GM12878 (cell line): ENCODE results near the gene FDXACB1. TPM values are rescaled to one million over a fixed set of nuclear protein-coding genes. Genes with fewer than 3 reads are reported as not detected.

ENCODE experiments used
- ATAC-seq: fragments of 200-7000 bp; cut with Tn5 transposase; 3 replicates; pipeline ENCODE4 v1.9.1; 2020; ENCODE audit warnings: mild to moderate bottlenecking, moderate library complexity
- BruUV-seq: library from RNA; stranded (reverse); fragments of 400-500 nt; replicated peaks from 2 replicates; lab custom pipeline; 2021; lab: Mats Ljungman, UMichigan
- CTCF ChIA-PET: fragments of 300-600 bp; sonication (Branson Sonifier 250); formaldehyde crosslinking; extraction: SDS; loops from one replicate; lab custom pipeline; 2021; ENCODE audit warnings: inconsistent platforms; lab: Yijun Ruan, JAX
- POLR2A ChIA-PET: fragments of 350-600 bp; formaldehyde crosslinking; extraction: SDS; loops from one replicate; lab custom pipeline; 2021; ENCODE audit warnings: inconsistent platforms; lab: Charles Lee
- RAD21 ChIA-PET: fragments of 300-600 bp; sonication (Branson Sonifier 250); formaldehyde crosslinking; loops from one replicate; lab custom pipeline; 2023; ENCODE audit warnings: antibody characterized with exemption; ENCODE audit not compliant: unreplicated experiment; lab: Charles Lee
- SMC1A ChIA-PET: fragments of 300-600 bp; sonication (Branson Sonifier 250); formaldehyde crosslinking; loops from one replicate; lab custom pipeline; 2023; ENCODE audit not compliant: unreplicated experiment, uncharacterized antibody; lab: Charles Lee
- DNase-seq: peaks from one replicate; pipeline ENCODE4 v3.0.0-alpha.2; 2011; ENCODE audit warnings: low read depth, low spot score
- FAIRE-seq: peaks from 3 replicates; lab custom pipeline; 2011; peaks lifted over from hg19 to GRCh38; lab: Jason Lieb, UNC
- H2AFZ ChIP-seq: 2 replicates; pipeline ENCODE4 v1.6.0; 2011; ENCODE audit warnings: low read depth, low read length, control low read depth; ENCODE audit not compliant: control insufficient read depth
- H3K27ac ChIP-seq: 2 replicates; pipeline ENCODE4 v1.5.1; 2011; ENCODE audit warnings: control low read depth; ENCODE audit not compliant: control insufficient read depth, insufficient read depth
- H3K27me3 ChIP-seq, 2 experiments: replicated peaks in 1 of 2; 2 replicates each; pipeline versions ENCODE4 v1.6.0 to v1.6.1; 2011; ENCODE audit warnings: low read length in 1 of 2; ENCODE audit not compliant: control insufficient read depth in 2 of 2, insufficient read depth in 2 of 2
- H3K36me3 ChIP-seq, 2 experiments: 2 replicates each; pipeline ENCODE4 v1.5.1; 2011; ENCODE audit warnings: low read length in 1 of 2; ENCODE audit not compliant: control insufficient read depth in 2 of 2, insufficient read depth in 2 of 2
- H3K4me1 ChIP-seq: 2 replicates; pipeline ENCODE4 v1.6.1; 2011; ENCODE audit warnings: mild to moderate bottlenecking, low read length, moderate library complexity, mixed read lengths; ENCODE audit not compliant: control insufficient read depth, insufficient read depth
- H3K4me2 ChIP-seq: 2 replicates; pipeline ENCODE4 v1.6.0; 2011; ENCODE audit warnings: control low read depth; ENCODE audit not compliant: control insufficient read depth, insufficient read depth
- H3K4me3 ChIP-seq: fragments of 200-600 bp; sonication (generic); 2 replicates; pipeline ENCODE4 v1.5.1; 2016
- H3K79me2 ChIP-seq: 2 replicates; pipeline ENCODE4 v1.6.0; 2011; ENCODE audit warnings: low read length; ENCODE audit not compliant: control insufficient read depth, insufficient read depth
- H3K9ac ChIP-seq: 2 replicates; pipeline ENCODE4 v1.8.0; 2011; ENCODE audit warnings: low read length, control low read depth, mixed read lengths; ENCODE audit not compliant: control insufficient read depth, insufficient read depth
- H3K9me3 ChIP-seq: replicated peaks from 3 replicates; pipeline ENCODE4 v1.5.1; 2011; ENCODE audit warnings: mild to moderate bottlenecking, low read length; ENCODE audit not compliant: control insufficient read depth, insufficient read depth
- H4K20me1 ChIP-seq: 2 replicates; pipeline ENCODE4 v1.6.0; 2011; ENCODE audit not compliant: control insufficient read depth, insufficient read depth
- BACH1 ChIP-seq: fragments of 450-650 bp; IDR thresholded peaks from 2 replicates; pipeline ENCODE4 v1.6.1; 2017; ENCODE audit warnings: mild to moderate bottlenecking, borderline replicate concordance
- CHD1 ChIP-seq: IDR thresholded peaks from 2 replicates; pipeline ENCODE4 v1.6.1; 2012; ENCODE audit warnings: low read depth, low read length, improper control_type of control experiment
- HDGF ChIP-seq: fragments of 450-650 bp; IDR thresholded peaks from 2 replicates; pipeline ENCODE4 v1.6.1; 2016; ENCODE audit warnings: antibody characterized with exemption
- NFXL1 ChIP-seq: fragments of 450-650 bp; IDR thresholded peaks from 2 replicates; pipeline ENCODE4 v1.6.1; 2017; ENCODE audit warnings: antibody characterized with exemption, mild to moderate bottlenecking, borderline replicate concordance
- WGBS: methylation state at CpG from one replicate; pipeline ENCODE4 v1.1.6; 2016; ENCODE audit warnings: low lambda C conversion rate; ENCODE audit not compliant: insufficient replicate concordance, insufficient coverage; ENCODE audit errors: missing lambda C conversion rate; 5-methylcytosine and 5-hydroxymethylcytosine counted together
- in situ Hi-C: fragments of 300-500 bp; cut with MboI; formaldehyde crosslinking; loops from 9 replicates; pipeline ENCODE4 v1.14.3; 2018; ENCODE audit warnings: mixed read lengths
- intact Hi-C: fragments of 100-400 bp; cut with micrococcal nuclease; formaldehyde crosslinking; loops from one replicate; pipeline ENCODE4 v1.14.2; 2022; ENCODE audit not compliant: unreplicated experiment
- polyA plus RNA-seq, 11 experiments: library from polyadenylated mRNA; depleted of rRNA in 4 of 11; unstranded in 6 of 11; stranded (reverse) in 5 of 11; fragments of >200 nt; fragmentation: Nextera tagmentation in 4 of 11; fragmentation: Illumina TruSeq in 1 of 11; extraction: Ambion mirVana in 4 of 11; extraction: Trizol in 1 of 11; gene quantifications; 1 replicate in 1 of 11; 2 replicates in 10 of 11; pipeline versions ENCODE4 v1.2.1 to v1.2.3, GENCODE V29; 2011 to 2016; ENCODE audit warnings: inconsistent platforms in 2 of 11, missing spikeins in 2 of 11, low read depth in 1 of 11
- small RNA-seq: library from RNA; depleted of rRNA; stranded (forward); fragments of <200 nt; gene quantifications from one replicate; pipeline ENCODE3, GENCODE V24; 2014
- total RNA-seq, 4 experiments: library from RNA; depleted of rRNA in 3 of 4; stranded (reverse); fragments of >200 nt in 3 of 4; fragmentation: Illumina TruSeq in 1 of 4; extraction: Trizol in 1 of 4; gene quantifications; 2 replicates each; pipeline versions ENCODE4 v1.2.1 to v1.2.3, GENCODE V29; 2013 to 2021
- TF ChIP-seq, protein P1 (sequence below): fragments of 450-650 bp; IDR thresholded peaks from 2 replicates; pipeline ENCODE4 v1.6.1; 2017; ENCODE audit warnings: borderline replicate concordance

Gene FDXACB1
- total and polyA plus RNA-seq, 10 of the 15 experiments (the other 5 are each of a cell fraction or from before 2014, with no cell fraction given), result 7.4 to 13.3 (median 9.7) TPM

DNA sequence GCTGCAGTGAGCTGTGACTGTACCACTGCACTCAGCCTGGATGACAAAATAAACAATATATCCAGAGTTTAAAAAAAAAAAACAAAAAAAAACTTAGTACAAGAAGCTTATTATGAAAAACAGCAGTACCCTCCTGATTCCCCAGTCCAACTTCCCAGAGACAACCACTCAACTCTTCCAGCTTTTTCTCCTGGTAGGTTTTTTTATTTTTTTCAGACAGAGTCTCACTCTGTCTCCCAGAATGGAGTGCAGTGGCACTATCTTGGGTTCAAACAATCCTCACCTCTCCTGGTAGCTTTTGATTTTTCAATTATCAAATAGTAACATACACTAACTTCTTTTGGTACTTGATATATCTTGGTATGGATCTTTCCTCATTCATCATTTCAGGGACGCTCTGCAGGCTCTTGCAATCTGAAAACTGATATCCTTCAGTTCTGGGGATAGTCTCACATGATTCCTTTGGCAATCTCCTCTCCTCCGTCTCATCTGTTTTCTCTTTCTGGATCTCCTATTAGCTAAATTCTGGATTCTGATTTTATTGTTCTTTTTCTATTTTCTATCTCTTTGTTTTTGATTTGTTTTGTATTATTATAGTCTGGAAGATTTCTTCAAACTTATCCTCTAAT lies 52.5 kb downstream of the FDXACB1 start:
- H3K27ac ChIP-seq, result no peak overlapping the region
- TF ChIP-seq HDGF, result no peak
- TF ChIP-seq CHD1, result no peak
- TF ChIP-seq, protein P1, sequence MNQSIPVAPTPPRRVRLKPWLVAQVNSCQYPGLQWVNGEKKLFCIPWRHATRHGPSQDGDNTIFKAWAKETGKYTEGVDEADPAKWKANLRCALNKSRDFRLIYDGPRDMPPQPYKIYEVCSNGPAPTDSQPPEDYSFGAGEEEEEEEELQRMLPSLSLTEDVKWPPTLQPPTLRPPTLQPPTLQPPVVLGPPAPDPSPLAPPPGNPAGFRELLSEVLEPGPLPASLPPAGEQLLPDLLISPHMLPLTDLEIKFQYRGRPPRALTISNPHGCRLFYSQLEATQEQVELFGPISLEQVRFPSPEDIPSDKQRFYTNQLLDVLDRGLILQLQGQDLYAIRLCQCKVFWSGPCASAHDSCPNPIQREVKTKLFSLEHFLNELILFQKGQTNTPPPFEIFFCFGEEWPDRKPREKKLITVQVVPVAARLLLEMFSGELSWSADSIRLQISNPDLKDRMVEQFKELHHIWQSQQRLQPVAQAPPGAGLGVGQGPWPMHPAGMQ, result no peak
- no peak for TF ChIP-seq BACH1
- TF ChIP-seq NFXL1, result no peak
- 100% methylated on average over 2 of the region's 2 CpGs for WGBS
- no peaks in the 10 kb centered on the region for H4K20me1 ChIP-seq
- no peak overlapping the region for H3K9ac ChIP-seq
- no peak overlapping the region for H3K4me3 ChIP-seq
- no peak overlapping the region for H3K4me2 ChIP-seq
- no peak for ATAC-seq
- peaks cover 17% of the 10 kb centered on the region for H3K4me1 ChIP-seq
- SMC1A ChIA-PET, result interaction anchor here (1.4 to 1.7 kb wide), 3 partner anchors 10 to 61 kb away, joined by 3 to 9 read pairs (median 5); no protein-coding TSS in a partner anchor
- peaks cover 0 to 2% of the 10 kb centered on the region in 2 experiments; a peak in 2 of 4 replicates for H3K36me3 ChIP-seq
- no peaks in the 10 kb centered on the region for H3K9me3 ChIP-seq
- H3K27me3 ChIP-seq, result no peaks in the 10 kb centered on the region
- no peak for FAIRE-seq
- POLR2A ChIA-PET, result no interaction called here
- DNase-seq, result no peak
- H3K79me2 ChIP-seq, result no peaks in the 10 kb centered on the region
- intact Hi-C loops, result no loop called here
- CTCF ChIA-PET, result interaction anchor here (0.7 to 1.6 kb wide), 6 partner anchors 15 to 1001 kb away, joined by 3 to 6 read pairs (median 4); no protein-coding TSS in a partner anchor
- in situ Hi-C loops, result no loop called here
- RAD21 ChIA-PET, result no interaction called here
- no TSS peak for BruUV-seq
- H2AFZ ChIP-seq, result no peak overlapping the region

Small RNA genes within 50 kb of the gene (small RNA-seq; reads per million reads assigned to genes)
- not detected for gene C11orf52
- gene GNG5P3, result not detected
- gene RNA5SP351, result 0.12 reads per million
- 0.16 reads per million for gene RPL37AP8

Other genes starting within 250 kb of the FDXACB1 start
Only the 7 nearest of the 12 such genes appear.
- gene PPP2R1B, start 112.8 kb downstream of the FDXACB1 start, total RNA-seq (2014; rRNA removed), result 33.9 and 39.5 TPM in 2 replicates
- gene PPP2R1B, start 112.8 kb downstream of the FDXACB1 start, total RNA-seq (2014; rRNA removed; fragmentation: Illumina TruSeq; extraction: Trizol), result 27.6 and 27.8 TPM in 2 replicates
- 47.3 and 49.1 TPM in 2 replicates for gene PPP2R1B, start 112.8 kb downstream of the FDXACB1 start, total RNA-seq (2021)
- 45.1 and 45.9 TPM in 2 replicates for gene PPP2R1B, start 112.8 kb downstream of the FDXACB1 start, polyA plus RNA-seq (2011; rRNA removed)
- 34.4 and 36.1 TPM in 2 replicates for gene PPP2R1B, start 112.8 kb downstream of the FDXACB1 start, polyA plus RNA-seq (2014; fragmentation: Illumina TruSeq; extraction: Trizol)
- gene PPP2R1B, start 112.8 kb downstream of the FDXACB1 start, polyA plus RNA-seq (2014; fragmentation: Nextera tagmentation; extraction: Ambion mirVana), result 10 to 100 TPM; 28.5 to 37.0 TPM
- gene PPP2R1B, start 112.8 kb downstream of the FDXACB1 start, polyA plus RNA-seq (2014; rRNA removed), result 26.6 and 27.3 TPM in 2 replicates
- 10 to 100 TPM; 63.4 to 68.2 TPM for gene PPP2R1B, start 112.8 kb downstream of the FDXACB1 start, polyA plus RNA-seq (2016; fragmentation: Nextera tagmentation; extraction: Ambion mirVana)
- gene ALG9, start 7.6 kb downstream of the FDXACB1 start, total RNA-seq (2014; rRNA removed), result 26.8 and 31.0 TPM in 2 replicates
- gene ALG9, start 7.6 kb downstream of the FDXACB1 start, total RNA-seq (2014; rRNA removed; fragmentation: Illumina TruSeq; extraction: Trizol), result 25.4 and 27.4 TPM in 2 replicates
- gene ALG9, start 7.6 kb downstream of the FDXACB1 start, total RNA-seq (2021), result 22.5 and 22.7 TPM in 2 replicates
- 41.6 and 44.5 TPM in 2 replicates for gene ALG9, start 7.6 kb downstream of the FDXACB1 start, polyA plus RNA-seq (2011; rRNA removed)
- gene ALG9, start 7.6 kb downstream of the FDXACB1 start, polyA plus RNA-seq (2014; fragmentation: Illumina TruSeq; extraction: Trizol), result 33.4 and 40.3 TPM in 2 replicates
- gene ALG9, start 7.6 kb downstream of the FDXACB1 start, polyA plus RNA-seq (2014; fragmentation: Nextera tagmentation; extraction: Ambion mirVana), result 10 to 100 TPM; 10.8 to 22.1 TPM
- 20.3 and 23.5 TPM in 2 replicates for gene ALG9, start 7.6 kb downstream of the FDXACB1 start, polyA plus RNA-seq (2014; rRNA removed)
- 10 to 100 TPM; 25.4 to 25.6 TPM for gene ALG9, start 7.6 kb downstream of the FDXACB1 start, polyA plus RNA-seq (2016; fragmentation: Nextera tagmentation; extraction: Ambion mirVana)
- gene CFAP68, start 376 bp upstream of the FDXACB1 start, total RNA-seq (2014; rRNA removed), result 36.0 and 39.7 TPM in 2 replicates
- 54.2 and 62.3 TPM in 2 replicates for gene CFAP68, start 376 bp upstream of the FDXACB1 start, total RNA-seq (2014; rRNA removed; fragmentation: Illumina TruSeq; extraction: Trizol)
- 32.5 and 35.7 TPM in 2 replicates for gene CFAP68, start 376 bp upstream of the FDXACB1 start, total RNA-seq (2021)
- gene CFAP68, start 376 bp upstream of the FDXACB1 start, polyA plus RNA-seq (2011; rRNA removed), result 78.1 and 97.3 TPM in 2 replicates
- 84.4 and 108 TPM in 2 replicates for gene CFAP68, start 376 bp upstream of the FDXACB1 start, polyA plus RNA-seq (2014; fragmentation: Illumina TruSeq; extraction: Trizol)
- 10 to 100 TPM; 72.7 to 83.7 TPM for gene CFAP68, start 376 bp upstream of the FDXACB1 start, polyA plus RNA-seq (2014; fragmentation: Nextera tagmentation; extraction: Ambion mirVana)
- gene CFAP68, start 376 bp upstream of the FDXACB1 start, polyA plus RNA-seq (2014; rRNA removed), result 53.2 and 65.9 TPM in 2 replicates
- 10 to 100 TPM; 60.7 to 61.8 TPM for gene CFAP68, start 376 bp upstream of the FDXACB1 start, polyA plus RNA-seq (2016; fragmentation: Nextera tagmentation; extraction: Ambion mirVana)
- gene CRYAB, start 32.6 kb upstream of the FDXACB1 start, total RNA-seq (2014; rRNA removed), result not detected in 2 replicates
- gene CRYAB, start 32.6 kb upstream of the FDXACB1 start, total RNA-seq (2014; rRNA removed; fragmentation: Illumina TruSeq; extraction: Trizol), result not detected in 2 replicates
- gene CRYAB, start 32.6 kb upstream of the FDXACB1 start, total RNA-seq (2021), result not detected in 2 replicates
- not detected in 2 replicates for gene CRYAB, start 32.6 kb upstream of the FDXACB1 start, polyA plus RNA-seq (2011; rRNA removed)
- gene CRYAB, start 32.6 kb upstream of the FDXACB1 start, polyA plus RNA-seq (2014; fragmentation: Illumina TruSeq; extraction: Trizol), result not detected in 2 replicates
- not detected for gene CRYAB, start 32.6 kb upstream of the FDXACB1 start, polyA plus RNA-seq (2014; fragmentation: Nextera tagmentation; extraction: Ambion mirVana)
- not detected in 2 replicates for gene CRYAB, start 32.6 kb upstream of the FDXACB1 start, polyA plus RNA-seq (2014; rRNA removed)
- gene CRYAB, start 32.6 kb upstream of the FDXACB1 start, polyA plus RNA-seq (2016; fragmentation: Nextera tagmentation; extraction: Ambion mirVana), result 1 to 10 TPM in 1 of 2 experiments, under 1 TPM in 1; 0.72 to 1.0 TPM
- gene HSPB2, start 33.6 kb upstream of the FDXACB1 start, total RNA-seq (2014; rRNA removed), result not detected in 2 replicates
- not detected in 2 replicates for gene HSPB2, start 33.6 kb upstream of the FDXACB1 start, total RNA-seq (2014; rRNA removed; fragmentation: Illumina TruSeq; extraction: Trizol)
- not detected in 2 replicates for gene HSPB2, start 33.6 kb upstream of the FDXACB1 start, total RNA-seq (2021)
- 0.10 TPM in 1 of 2 replicates, not detected in the other for gene HSPB2, start 33.6 kb upstream of the FDXACB1 start, polyA plus RNA-seq (2011; rRNA removed)
- not detected in 2 replicates for gene HSPB2, start 33.6 kb upstream of the FDXACB1 start, polyA plus RNA-seq (2014; fragmentation: Illumina TruSeq; extraction: Trizol)
- gene HSPB2, start 33.6 kb upstream of the FDXACB1 start, polyA plus RNA-seq (2014; fragmentation: Nextera tagmentation; extraction: Ambion mirVana), result not detected
- gene HSPB2, start 33.6 kb upstream of the FDXACB1 start, polyA plus RNA-seq (2014; rRNA removed), result not detected in 2 replicates
- gene HSPB2, start 33.6 kb upstream of the FDXACB1 start, polyA plus RNA-seq (2016; fragmentation: Nextera tagmentation; extraction: Ambion mirVana), result not detected
- gene C11orf52, start 39.7 kb upstream of the FDXACB1 start, total RNA-seq (2014; rRNA removed), result not detected in 2 replicates
- gene C11orf52, start 39.7 kb upstream of the FDXACB1 start, total RNA-seq (2014; rRNA removed; fragmentation: Illumina TruSeq; extraction: Trizol), result not detected in 2 replicates
- not detected in 2 replicates for gene C11orf52, start 39.7 kb upstream of the FDXACB1 start, total RNA-seq (2021)
- gene C11orf52, start 39.7 kb upstream of the FDXACB1 start, polyA plus RNA-seq (2011; rRNA removed), result not detected in 2 replicates
- not detected in 2 replicates for gene C11orf52, start 39.7 kb upstream of the FDXACB1 start, polyA plus RNA-seq (2014; fragmentation: Illumina TruSeq; extraction: Trizol)
- not detected for gene C11orf52, start 39.7 kb upstream of the FDXACB1 start, polyA plus RNA-seq (2014; fragmentation: Nextera tagmentation; extraction: Ambion mirVana)
- gene C11orf52, start 39.7 kb upstream of the FDXACB1 start, polyA plus RNA-seq (2014; rRNA removed), result not detected in 2 replicates
- gene C11orf52, start 39.7 kb upstream of the FDXACB1 start, polyA plus RNA-seq (2016; fragmentation: Nextera tagmentation; extraction: Ambion mirVana), result not detected
- 0.62 and 2.2 TPM in 2 replicates for gene DIXDC1, start 58.2 kb upstream of the FDXACB1 start, total RNA-seq (2014; rRNA removed)
- 0.89 and 1.0 TPM in 2 replicates for gene DIXDC1, start 58.2 kb upstream of the FDXACB1 start, total RNA-seq (2014; rRNA removed; fragmentation: Illumina TruSeq; extraction: Trizol)
- 1.1 and 1.4 TPM in 2 replicates for gene DIXDC1, start 58.2 kb upstream of the FDXACB1 start, total RNA-seq (2021)
- gene DIXDC1, start 58.2 kb upstream of the FDXACB1 start, polyA plus RNA-seq (2011; rRNA removed), result 0.10 and 0.17 TPM in 2 replicates
- gene DIXDC1, start 58.2 kb upstream of the FDXACB1 start, polyA plus RNA-seq (2014; fragmentation: Illumina TruSeq; extraction: Trizol), result 0.82 and 0.93 TPM in 2 replicates
- under 1 TPM; 0.23 to 0.26 TPM for gene DIXDC1, start 58.2 kb upstream of the FDXACB1 start, polyA plus RNA-seq (2014; fragmentation: Nextera tagmentation; extraction: Ambion mirVana)
- gene DIXDC1, start 58.2 kb upstream of the FDXACB1 start, polyA plus RNA-seq (2014; rRNA removed), result 0.55 and 0.88 TPM in 2 replicates
- under 1 TPM; 0.39 to 0.44 TPM for gene DIXDC1, start 58.2 kb upstream of the FDXACB1 start, polyA plus RNA-seq (2016; fragmentation: Nextera tagmentation; extraction: Ambion mirVana)